A673 (cell line): Measurements from ENCODE around the gene MEGF6. TPM values are rescaled to one million over a fixed set of nuclear protein-coding genes. Genes with fewer than 3 reads are reported as not detected.

Experiments
- BruUV-seq: library from RNA; stranded (reverse); fragments of 400-500 nt; replicated peaks from 2 replicates; lab custom pipeline; 2021; lab: Mats Ljungman, UMichigan
- CTCF ChIA-PET: fragments of 300-600 bp; sonication (Branson Sonifier 250); formaldehyde crosslinking; loops from one replicate; lab custom pipeline; 2022; ENCODE audit warnings: antibody characterized with exemption; lab: Charles Lee
- POLR2A ChIA-PET: fragments of 300-600 bp; sonication (Branson Sonifier 250); formaldehyde crosslinking; loops from one replicate; lab custom pipeline; 2022; ENCODE audit warnings: antibody characterized with exemption; ENCODE audit not compliant: low non-redundant PET; lab: Charles Lee
- DNase-seq: peaks from one replicate; pipeline ENCODE4 v3.0.0-alpha.2; 2015; ENCODE audit warnings: low spot score
- H3K27ac ChIP-seq: fragments of 200-600 bp; sonication (generic); 2 replicates; pipeline ENCODE4 v1.5.1; 2016; ENCODE audit warnings: mixed run types, low read depth, mild to moderate bottlenecking, mixed read lengths, antibody characterized with exemption, low read length; ENCODE audit not compliant: poor library complexity, severe bottlenecking
- H3K27me3 ChIP-seq: fragments of 200-600 bp; sonication (generic); replicated peaks from 2 replicates; pipeline ENCODE4 v1.6.1; 2017; ENCODE audit warnings: mixed run types, low read depth, mild to moderate bottlenecking, mixed read lengths, antibody characterized with exemption, low read length; ENCODE audit not compliant: insufficient read depth, poor library complexity
- H3K36me3 ChIP-seq: fragments of 200-600 bp; sonication (generic); 2 replicates; pipeline ENCODE4 v1.6.1; 2016; ENCODE audit warnings: mixed run types, mild to moderate bottlenecking, mixed read lengths, antibody characterized with exemption, low read length; ENCODE audit not compliant: insufficient read depth, poor library complexity, severe bottlenecking
- H3K4me1 ChIP-seq: fragments of 200-600 bp; sonication (generic); 2 replicates; pipeline ENCODE4 v1.6.1; 2017; ENCODE audit warnings: mixed run types, mild to moderate bottlenecking, mixed read lengths, antibody characterized with exemption, low read length; ENCODE audit not compliant: insufficient read depth, poor library complexity, severe bottlenecking
- H3K4me3 ChIP-seq: fragments of 200-600 bp; sonication (generic); 2 replicates; pipeline ENCODE4 v1.5.1; 2016; ENCODE audit warnings: low read depth, mixed run types, mild to moderate bottlenecking, mixed read lengths, low read length; ENCODE audit not compliant: poor library complexity, severe bottlenecking
- H3K9me3 ChIP-seq: fragments of 200-600 bp; sonication (generic); 2 replicates; pipeline ENCODE4 v1.6.1; 2016; ENCODE audit warnings: mixed run types, low read depth, mild to moderate bottlenecking, mixed read lengths, antibody characterized with exemption, low read length; ENCODE audit not compliant: poor library complexity, severe bottlenecking
- EZH2 ChIP-seq: fragments of 200-600 bp; sonication (generic); IDR thresholded peaks from 2 replicates; pipeline ENCODE4 v1.6.1; 2017; ENCODE audit warnings: borderline replicate concordance, low read depth, mild to moderate bottlenecking, mixed read lengths, antibody characterized with exemption, low read length; ENCODE audit not compliant: poor library complexity, severe bottlenecking
- intact Hi-C: fragments of 100-400 bp; cut with micrococcal nuclease; formaldehyde crosslinking; loops from one replicate; pipeline ENCODE4 v1.10.0; 2022; ENCODE audit not compliant: unreplicated experiment
- total RNA-seq: library from RNA; stranded (reverse); gene quantifications from 2 replicates; pipeline ENCODE4 v1.2.3, GENCODE V29; 2021
- TF ChIP-seq, protein P1 (sequence below): fragments of 300-800, 200-600 bp; sonication (generic); conservative IDR thresholded peaks from 2 replicates; pipeline ENCODE4 v1.5.1; 2017; ENCODE audit warnings: low read depth, mild to moderate bottlenecking, antibody characterized with exemption, low read length, moderate library complexity, mixed read lengths

The MEGF6 gene
- total RNA-seq, 1 experiment from 2014 or later, result 2.8 TPM

DNA sequence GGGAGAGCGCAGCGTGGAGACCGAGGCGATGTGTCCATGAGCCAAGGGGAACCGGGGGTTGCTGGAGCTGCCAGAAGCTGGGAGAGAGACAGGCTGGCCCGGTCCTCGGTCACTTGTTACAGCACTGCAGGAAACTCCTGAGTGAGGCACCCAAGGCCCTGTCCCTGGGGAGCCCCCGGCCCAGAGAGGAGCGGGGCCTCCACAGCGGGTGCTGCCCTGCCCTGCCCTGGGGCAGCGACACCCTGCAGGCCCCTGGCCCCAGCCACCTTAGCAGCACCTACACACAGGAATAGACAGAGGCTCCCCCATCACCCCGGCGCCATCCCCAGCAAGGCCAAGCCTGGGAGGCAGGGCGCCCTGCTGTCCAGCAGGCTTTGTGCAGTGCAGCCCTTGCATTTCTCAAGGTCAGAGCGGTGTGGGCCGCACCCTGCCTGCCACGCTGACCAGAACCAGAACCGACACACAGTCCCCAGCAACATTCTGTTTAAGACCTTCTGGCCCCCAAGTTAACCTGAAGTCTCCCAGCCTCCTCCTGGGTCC lies 6.6 kb upstream of the MEGF6 start:
- Histone ChIP-seq H3K27ac (no peak overlapping the region), H3K4me1 (peaks cover 5% of the 10 kb centered on the region), H3K9me3 (no peaks in the 10 kb centered on the region), H3K36me3 (no peaks in the 10 kb centered on the region), H3K27me3 (no peaks in the 10 kb centered on the region), H3K4me3 (no peak overlapping the region)
- intact Hi-C loops, result no loop called here
- DNase-seq, result no peak
- no TSS peak for BruUV-seq
- CTCF ChIA-PET, result no interaction called here
- POLR2A ChIA-PET, result no interaction called here
- TF ChIP-seq EZH2, result no peak
- TF ChIP-seq, protein P1, sequence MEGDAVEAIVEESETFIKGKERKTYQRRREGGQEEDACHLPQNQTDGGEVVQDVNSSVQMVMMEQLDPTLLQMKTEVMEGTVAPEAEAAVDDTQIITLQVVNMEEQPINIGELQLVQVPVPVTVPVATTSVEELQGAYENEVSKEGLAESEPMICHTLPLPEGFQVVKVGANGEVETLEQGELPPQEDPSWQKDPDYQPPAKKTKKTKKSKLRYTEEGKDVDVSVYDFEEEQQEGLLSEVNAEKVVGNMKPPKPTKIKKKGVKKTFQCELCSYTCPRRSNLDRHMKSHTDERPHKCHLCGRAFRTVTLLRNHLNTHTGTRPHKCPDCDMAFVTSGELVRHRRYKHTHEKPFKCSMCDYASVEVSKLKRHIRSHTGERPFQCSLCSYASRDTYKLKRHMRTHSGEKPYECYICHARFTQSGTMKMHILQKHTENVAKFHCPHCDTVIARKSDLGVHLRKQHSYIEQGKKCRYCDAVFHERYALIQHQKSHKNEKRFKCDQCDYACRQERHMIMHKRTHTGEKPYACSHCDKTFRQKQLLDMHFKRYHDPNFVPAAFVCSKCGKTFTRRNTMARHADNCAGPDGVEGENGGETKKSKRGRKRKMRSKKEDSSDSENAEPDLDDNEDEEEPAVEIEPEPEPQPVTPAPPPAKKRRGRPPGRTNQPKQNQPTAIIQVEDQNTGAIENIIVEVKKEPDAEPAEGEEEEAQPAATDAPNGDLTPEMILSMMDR, result no peak

DNA sequence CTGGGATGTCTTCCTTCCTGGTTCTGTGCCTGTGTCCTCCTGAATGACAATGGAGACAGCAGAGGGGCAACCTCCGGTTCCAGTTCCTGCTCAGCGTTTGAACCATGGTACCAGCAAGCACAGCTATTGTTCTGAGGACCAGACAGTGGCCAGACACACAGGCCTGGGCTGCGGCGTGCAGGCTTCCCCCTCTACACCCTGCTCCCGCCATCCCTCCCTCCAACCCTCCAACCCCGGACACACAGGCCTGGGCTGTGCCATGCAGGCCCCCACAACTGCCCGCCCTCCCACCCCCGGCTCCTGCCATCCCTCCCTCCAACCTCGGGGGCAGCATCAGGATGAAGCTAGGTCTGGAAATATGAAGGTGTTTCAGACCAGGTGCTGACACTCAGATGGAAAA lies 5.6 kb upstream of the MEGF6 start:
- Histone ChIP-seq H3K4me1 (peaks cover 5% of the 10 kb centered on the region), H3K27me3 (no peaks in the 10 kb centered on the region), H3K9me3 (no peaks in the 10 kb centered on the region), H3K4me3 (no peak overlapping the region), H3K27ac (no peak overlapping the region), H3K36me3 (no peaks in the 10 kb centered on the region)
- no peak for DNase-seq
- BruUV-seq, result no TSS peak
- no peak for TF ChIP-seq EZH2
- TF ChIP-seq, protein P1, result no peak
- CTCF ChIA-PET, result interaction anchor here (0.9 kb wide), 1 partner anchor 126 kb away, joined by 3 read pairs; no protein-coding TSS in a partner anchor
- POLR2A ChIA-PET, result no interaction called here
- intact Hi-C loops, result no loop called here

DNA sequence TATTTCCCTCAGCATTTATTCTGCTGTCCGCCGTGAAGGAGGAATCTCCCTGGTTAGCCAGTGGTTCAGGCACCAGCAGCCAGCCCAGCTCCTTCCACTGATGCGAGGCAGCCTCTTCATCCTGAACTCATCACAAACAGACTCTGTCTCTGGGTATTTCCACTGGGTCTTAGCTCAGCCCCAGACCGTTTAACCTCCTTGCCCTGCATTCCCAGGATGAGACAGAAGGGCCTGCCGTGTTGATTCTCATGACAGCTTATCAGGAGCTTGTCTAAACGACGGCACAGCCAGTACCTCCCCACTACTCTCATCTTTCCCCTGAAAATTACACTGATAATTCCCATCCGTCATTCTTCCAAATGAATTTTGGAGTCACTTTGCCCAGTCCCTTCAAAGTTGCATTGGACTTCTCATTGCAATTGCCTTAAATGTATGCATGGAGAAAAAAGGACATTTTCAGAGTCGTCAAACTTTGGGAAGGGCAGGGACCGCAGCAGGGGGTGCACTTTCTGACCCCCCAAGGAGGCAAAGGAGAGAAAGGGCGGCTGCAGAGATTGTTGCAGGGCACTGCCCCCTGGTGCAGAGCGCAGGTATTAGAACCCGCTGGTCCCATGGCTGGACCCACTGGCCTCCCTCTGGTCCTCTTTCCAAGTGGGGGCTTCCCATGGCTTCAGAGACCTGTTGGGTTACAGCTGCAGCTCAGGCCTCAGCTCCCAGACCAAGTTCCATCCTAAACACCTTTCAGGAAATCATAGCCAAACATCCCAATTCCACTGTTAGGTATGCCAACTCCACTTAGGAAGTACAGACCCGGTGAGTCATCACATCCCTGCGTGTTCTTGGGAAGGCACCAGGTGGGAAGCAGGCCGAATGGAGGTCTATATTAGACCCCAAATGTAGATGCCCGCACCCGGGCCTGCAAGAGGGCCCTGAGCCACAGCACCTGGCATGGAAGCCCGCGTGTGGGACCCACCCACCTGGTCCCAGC lies 3.7 kb upstream of the MEGF6 start:
- POLR2A ChIA-PET, result no interaction called here
- BruUV-seq, result no TSS peak
- DNase-seq, result peak; percentile 16
- no peaks in the 10 kb centered on the region for H3K9me3 ChIP-seq
- intact Hi-C loops, result no loop called here
- no peaks in the 10 kb centered on the region for H3K27me3 ChIP-seq
- TF ChIP-seq, protein P1, result peak; percentile 61
- TF ChIP-seq EZH2, result no peak
- no peaks in the 10 kb centered on the region for H3K36me3 ChIP-seq
- CTCF ChIA-PET, result interaction anchor here (0.5 to 0.9 kb wide), 2 partner anchors 162 to 1067 kb away, joined by 3 to 5 read pairs; no protein-coding TSS in a partner anchor
- no peak overlapping the region for H3K4me3 ChIP-seq
- peaks cover 5% of the 10 kb centered on the region for H3K4me1 ChIP-seq
- no peak overlapping the region for H3K27ac ChIP-seq
